GM12875 (cell line): ENCODE results near the gene ZKSCAN2.

Source experiments
- H3K4me3 ChIP-seq: one replicate; pipeline ENCODE4 v1.5.1; 2011; ENCODE audit warnings: low read depth, low read length, control low read depth
- TF ChIP-seq, protein P1 (sequence below): IDR thresholded peaks from 2 replicates; pipeline ENCODE4 v1.5.1; 2011; ENCODE audit warnings: low read depth, mild to moderate bottlenecking, control low read depth, inconsistent platforms, low read length, moderate library complexity, borderline replicate concordance; ENCODE audit not compliant: insufficient read depth

ZKSCAN2 gene

GRCh38 chr16:25189305-25189704 is 68.3 kb downstream of the ZKSCAN2 start:
- no peak overlapping the region for H3K4me3 ChIP-seq
- TF ChIP-seq, protein P1, sequence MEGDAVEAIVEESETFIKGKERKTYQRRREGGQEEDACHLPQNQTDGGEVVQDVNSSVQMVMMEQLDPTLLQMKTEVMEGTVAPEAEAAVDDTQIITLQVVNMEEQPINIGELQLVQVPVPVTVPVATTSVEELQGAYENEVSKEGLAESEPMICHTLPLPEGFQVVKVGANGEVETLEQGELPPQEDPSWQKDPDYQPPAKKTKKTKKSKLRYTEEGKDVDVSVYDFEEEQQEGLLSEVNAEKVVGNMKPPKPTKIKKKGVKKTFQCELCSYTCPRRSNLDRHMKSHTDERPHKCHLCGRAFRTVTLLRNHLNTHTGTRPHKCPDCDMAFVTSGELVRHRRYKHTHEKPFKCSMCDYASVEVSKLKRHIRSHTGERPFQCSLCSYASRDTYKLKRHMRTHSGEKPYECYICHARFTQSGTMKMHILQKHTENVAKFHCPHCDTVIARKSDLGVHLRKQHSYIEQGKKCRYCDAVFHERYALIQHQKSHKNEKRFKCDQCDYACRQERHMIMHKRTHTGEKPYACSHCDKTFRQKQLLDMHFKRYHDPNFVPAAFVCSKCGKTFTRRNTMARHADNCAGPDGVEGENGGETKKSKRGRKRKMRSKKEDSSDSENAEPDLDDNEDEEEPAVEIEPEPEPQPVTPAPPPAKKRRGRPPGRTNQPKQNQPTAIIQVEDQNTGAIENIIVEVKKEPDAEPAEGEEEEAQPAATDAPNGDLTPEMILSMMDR: no peak

GRCh38 chr16:25187491-25187795 is 70.2 kb downstream of the ZKSCAN2 start:
- no peak overlapping the region for H3K4me3 ChIP-seq
- TF ChIP-seq, protein P1: no peak
